Smooth muscle cell (in vitro differentiated cells): ENCODE results near the gene MVK. TPM values are rescaled to one million over a fixed set of nuclear protein-coding genes. Genes with fewer than 3 reads are reported as not detected.

Experiments
- polyA plus RNA-seq: library from polyadenylated mRNA; unstranded; fragments of >200 nt; fragmentation: Nextera tagmentation; extraction: Ambion mirVana; gene quantifications from 2 replicates; pipeline ENCODE4 v1.2.1, GENCODE V29; 2016
- total RNA-seq: library from RNA; depleted of rRNA; stranded (reverse); fragments of >200 nt; gene quantifications from 2 replicates; pipeline ENCODE4 v1.2.3, GENCODE V29; 2014

MVK gene
- total and polyA plus RNA-seq, 2 experiments from 2014 or later: 16.3 to 21.1 TPM

Other genes starting within 250 kb of the MVK start
- 2.3 TPM in 1 of 2 replicates, not detected in the other for gene MYO1H, start 225.9 kb upstream of the MVK start, total RNA-seq
- 0.03 and 0.11 TPM in 2 replicates for gene MYO1H, start 225.9 kb upstream of the MVK start, polyA plus RNA-seq
- 89.7 and 111 TPM in 2 replicates for gene KCTD10, start 96.5 kb upstream of the MVK start, total RNA-seq
- 63.7 and 79.6 TPM in 2 replicates for gene KCTD10, start 96.5 kb upstream of the MVK start, polyA plus RNA-seq
- gene UBE3B, start 96.2 kb upstream of the MVK start, total RNA-seq: 45.5 and 62.9 TPM in 2 replicates
- 21.8 and 24.2 TPM in 2 replicates for gene UBE3B, start 96.2 kb upstream of the MVK start, polyA plus RNA-seq
- gene MMAB, start 290 bp upstream of the MVK start, total RNA-seq: 20.2 and 29.6 TPM in 2 replicates
- gene MMAB, start 290 bp upstream of the MVK start, polyA plus RNA-seq: 43.1 and 51.7 TPM in 2 replicates
- gene FAM222A, start 140.0 kb downstream of the MVK start, total RNA-seq: 0.85 TPM in 2 replicates
- 1.7 and 2.0 TPM in 2 replicates for gene FAM222A, start 140.0 kb downstream of the MVK start, polyA plus RNA-seq